ENCODE data around the gene LMBR1L. TPM values are rescaled to one million over a fixed set of nuclear protein-coding genes. Genes with fewer than 3 reads are reported as not detected.
A peak's percentile ranks its signal among the peaks of the same experiment; 100 is the strongest.

Gene LMBR1L
- polyA plus RNA-seq, 3 donors = 22.0 to 104 (median 25.9) TPM

DNA sequence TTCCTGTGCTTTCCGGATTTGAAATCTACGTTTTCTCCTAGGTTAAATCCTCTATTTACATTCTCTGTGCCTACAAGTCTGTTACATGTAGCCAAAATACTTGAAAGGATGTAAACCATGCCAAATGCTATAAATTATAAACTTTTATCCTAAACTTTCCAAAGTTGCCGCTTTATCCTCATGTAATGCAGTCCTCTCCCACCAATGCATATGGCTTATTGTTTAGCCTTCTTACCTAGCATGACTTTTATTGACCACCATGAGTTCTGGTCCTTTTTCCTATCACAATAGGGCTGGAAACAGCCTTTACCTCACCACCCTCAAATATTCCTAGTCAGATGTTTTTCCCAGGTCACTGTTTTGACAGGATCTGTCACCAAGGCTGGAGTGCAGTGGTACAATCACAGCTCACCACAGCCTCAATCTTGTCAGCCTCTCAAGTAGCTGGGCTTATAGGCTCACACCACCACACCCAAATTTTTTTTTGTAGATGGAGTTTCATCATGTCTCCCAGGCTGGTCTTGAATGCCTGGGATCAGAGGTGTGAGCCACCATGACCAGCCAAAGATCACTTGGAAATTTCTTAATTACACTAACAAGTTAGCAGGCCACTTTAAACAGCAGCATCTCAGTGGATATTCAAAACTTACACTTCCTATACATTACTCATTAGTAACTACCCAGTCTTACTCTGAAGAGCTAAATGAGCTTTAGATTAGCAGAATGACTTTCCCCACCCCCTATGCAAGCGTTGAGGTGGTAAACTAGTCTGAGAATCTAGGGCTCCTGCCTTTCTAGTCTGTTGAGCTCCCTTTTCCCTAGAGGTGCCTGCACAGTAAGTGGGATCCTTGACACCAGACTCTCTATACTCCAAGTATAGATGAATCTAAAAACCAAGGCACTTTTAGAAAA is 16.5 kb upstream of the LMBR1L start:
- Mint-ChIP-seq H3K27ac (peak overlapping the region in 6 of 7 donors; percentile 20 to 79 (median 49)), H3K4me3 (no peak overlapping the region), H3K27me3 (ENCODE audit: low read depth in 3 of 3) (peaks cover 0 to 2% (median 0%) of the 10 kb centered on the region in 3 donors), H3K4me1 (peaks cover 21% of the 10 kb centered on the region), H3K9me3 (peaks cover 0 to 8% (median 0%) of the 10 kb centered on the region in 7 donors), H3K36me3 (peaks cover 31 to 35% of the 10 kb centered on the region in 2 donors)
- intact Hi-C loops (cut with micrococcal nuclease) = no loop called here
- no peak overlapping the region for H3K4me3 ChIP-seq (replicated peaks in 1 of 3; ENCODE audit: low read depth in 2 of 3, low read length in 3 of 3)
- peaks cover 20 to 27% of the 10 kb centered on the region in 2 donors for H3K4me1 ChIP-seq (ENCODE audit: control insufficient read depth in 1 of 2, insufficient read depth in 2 of 2, low read length in 2 of 2)
- WGBS (ENCODE audit: insufficient coverage) = 93% methylated on average over 3 of the region's 4 CpGs
- no peaks in the 10 kb centered on the region for H3K27me3 ChIP-seq (ENCODE audit: control insufficient read depth in 2 of 2, insufficient read depth in 2 of 2, low read length in 2 of 2)
- H3K36me3 ChIP-seq (replicated peaks in 1 of 2; ENCODE audit: control insufficient read depth in 1 of 2, insufficient read depth in 2 of 2, low read length in 2 of 2) = peaks cover 22 to 29% of the 10 kb centered on the region in 2 donors
- no peak for TF ChIP-seq CTCF (IDR thresholded peaks at IDR 0.05)
- peaks cover 38% of the 10 kb centered on the region for H4K20me1 ChIP-seq (ENCODE audit: insufficient read depth, low read length)
- peaks cover 29% of the 10 kb centered on the region for H3K79me2 ChIP-seq (ENCODE audit: insufficient read depth, low read length)
- H3K9me3 ChIP-seq (replicated peaks in 1 of 2; ENCODE audit: control insufficient read depth in 1 of 2, insufficient read depth in 1 of 2, low read length in 2 of 2) = no peaks in the 10 kb centered on the region
- H3K9ac ChIP-seq (ENCODE audit: insufficient read depth, low read length, poor library complexity, severe bottlenecking) = no peak overlapping the region
- DNase-seq = no peak
- H2AFZ ChIP-seq (ENCODE audit: insufficient read depth, low read depth, low read length, poor library complexity, severe bottlenecking) = no peak overlapping the region
- H3K4me2 ChIP-seq (replicated peaks; ENCODE audit: extremely low read depth, low read length, poor library complexity, severe bottlenecking) = no peak overlapping the region
- peak overlapping the region in 1 of 2 donors; percentile 18 for H3K27ac ChIP-seq (ENCODE audit: low read depth in 1 of 2, low read length in 2 of 2)

- peak in 2 of 3 donors; percentile 43 to 67 for DNase-seq
- Mint-ChIP-seq H3K4me1 (peaks cover 2% of the 10 kb centered on the region), H3K27ac (no peak overlapping the region), H3K4me3 (no peak overlapping the region), H3K36me3 (no peaks in the 10 kb centered on the region), H3K9me3 (peaks cover 0 to 12% (median 3%) of the 10 kb centered on the region in 7 donors), H3K27me3 (ENCODE audit: low read depth in 3 of 3) (peaks cover 0 to 9% (median 1%) of the 10 kb centered on the region in 3 donors)
- Histone ChIP-seq H3K9me3 (replicated peaks in 1 of 2; ENCODE audit: control insufficient read depth in 1 of 2, insufficient read depth in 1 of 2, low read length in 2 of 2) (no peaks in the 10 kb centered on the region), H3K4me2 (replicated peaks; ENCODE audit: extremely low read depth, low read length, poor library complexity, severe bottlenecking) (no peak overlapping the region), H3K4me1 (ENCODE audit: control insufficient read depth in 1 of 2, insufficient read depth in 2 of 2, low read length in 2 of 2) (no peaks in the 10 kb centered on the region), H2AFZ (ENCODE audit: insufficient read depth, low read depth, low read length, poor library complexity, severe bottlenecking) (no peak overlapping the region), H4K20me1 (ENCODE audit: insufficient read depth, low read length) (no peaks in the 10 kb centered on the region), H3K79me2 (ENCODE audit: insufficient read depth, low read length) (no peaks in the 10 kb centered on the region), H3K27me3 (ENCODE audit: control insufficient read depth in 2 of 2, insufficient read depth in 2 of 2, low read length in 2 of 2) (no peaks in the 10 kb centered on the region), H3K9ac (ENCODE audit: insufficient read depth, low read length, poor library complexity, severe bottlenecking) (no peak overlapping the region), H3K4me3 (replicated peaks in 1 of 3; ENCODE audit: low read depth in 2 of 3, low read length in 3 of 3) (no peak overlapping the region), H3K27ac (ENCODE audit: low read depth in 1 of 2, low read length in 2 of 2) (no peak overlapping the region), H3K36me3 (replicated peaks in 1 of 2; ENCODE audit: control insufficient read depth in 1 of 2, insufficient read depth in 2 of 2, low read length in 2 of 2) (no peaks in the 10 kb centered on the region)
- WGBS (ENCODE audit: insufficient coverage) = 57% methylated on average over 3 of the region's 6 CpGs
- TF ChIP-seq CTCF (IDR thresholded peaks at IDR 0.05) = peak; percentile 55
- intact Hi-C loops (cut with micrococcal nuclease) = no loop called here
Observed at GRCh38 chr12:49121047-49121696, 10.5 kb upstream of the LMBR1L start.
